ENCODE measurements around the gene ARAP1. TPM values are rescaled to one million over a fixed set of nuclear protein-coding genes. Genes with fewer than 3 reads are reported as not detected.
A peak's percentile ranks its signal among the peaks of the same experiment; 100 is the strongest.

ARAP1 gene
- total and polyA plus RNA-seq, 2 donors (not counting 3 experiments of a cell fraction or from before 2014, with no cell fraction given) = 36.8 to 66.2 TPM

DNA sequence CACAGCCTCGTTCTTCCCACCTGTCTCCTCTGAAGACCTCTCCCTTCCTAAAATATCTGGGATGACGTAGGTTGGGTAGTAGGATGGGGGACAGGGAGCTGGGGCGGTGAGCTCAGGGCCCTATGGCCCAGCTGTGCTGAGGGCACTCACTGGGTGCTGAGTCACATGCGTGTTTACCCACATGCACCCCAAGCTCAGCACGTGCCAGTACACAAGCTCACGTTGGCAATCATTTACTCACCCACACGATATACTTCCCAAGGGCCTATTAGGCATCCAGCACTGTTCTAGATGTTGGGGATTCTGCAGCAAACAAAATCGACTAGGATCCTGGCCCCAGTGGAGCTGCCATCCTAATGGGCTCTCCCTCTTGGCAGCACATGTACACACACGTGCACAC, 28.7 kb downstream of the ARAP1 start:
- DNase-seq (ENCODE audit: low read depth, low spot score) = no peak
- Histone ChIP-seq H3K27me3 (ENCODE audit: control insufficient read depth in 2 of 2, insufficient read depth in 2 of 2, low read length in 2 of 2) (no peaks in the 10 kb centered on the region), H3K9me1 (replicated peaks; ENCODE audit: control insufficient read depth, extremely low read depth, insufficient read depth, low read length) (no peaks in the 10 kb centered on the region), H3K9ac (replicated peaks; ENCODE audit: extremely low read depth, insufficient read depth, low read length) (no peak overlapping the region), H3K79me2 (ENCODE audit: control insufficient read depth, insufficient read depth, low read length) (peaks cover 34% of the 10 kb centered on the region), H3K36me3 (ENCODE audit: control insufficient read depth in 2 of 2, extremely low read depth in 1 of 2, insufficient read depth in 2 of 2, low read length in 2 of 2) (no peaks in the 10 kb centered on the region), H3K27ac (ENCODE audit: insufficient read depth, low read depth, low read length) (no peak overlapping the region), H3K4me3 (replicated peaks in 1 of 3; ENCODE audit: insufficient read depth in 1 of 3, low read depth in 1 of 3, low read length in 3 of 3) (no peak overlapping the region), H4K20me1 (replicated peaks; ENCODE audit: control insufficient read depth, extremely low read depth, insufficient read depth, low read length) (no peaks in the 10 kb centered on the region), H3K4me1 (ENCODE audit: control insufficient read depth, extremely low read depth, insufficient read depth, low read length) (peaks cover 25% of the 10 kb centered on the region), H3K9me3 (replicated peaks; ENCODE audit: control insufficient read depth, insufficient read depth, low read length) (no peaks in the 10 kb centered on the region), H2AFZ (ENCODE audit: low read depth, low read length) (no peak overlapping the region), H3K4me2 (ENCODE audit: insufficient read depth, low read length) (no peak overlapping the region)
- dilution Hi-C loops (cut with MboI; ENCODE audit: extremely low pct_ligation_motif_present, low sequenced_read_pairs) (no loop called here), intact Hi-C loops (cut with micrococcal nuclease) (loop anchor here (2.0 kb wide), 1 partner anchor 565 kb away; no protein-coding TSS in a partner anchor)
- no TSS peak for BruUV-seq (replicated peaks)
- POLR2A ChIA-PET = no interaction called here
- CTCF ChIA-PET = interaction anchor here (1.0 to 6.0 kb wide), 9 partner anchors 70 to 565 kb away, joined by 3 to 136 read pairs (median 5); partner anchors contain the start of genes ATG16L2 and STARD10
- FAIRE-seq = no peak
- no peak for TF ChIP-seq GATA2 (IDR thresholded peaks at IDR 0.05; ENCODE audit: insufficient read depth, insufficient read length, low read depth, low read length)

DNA sequence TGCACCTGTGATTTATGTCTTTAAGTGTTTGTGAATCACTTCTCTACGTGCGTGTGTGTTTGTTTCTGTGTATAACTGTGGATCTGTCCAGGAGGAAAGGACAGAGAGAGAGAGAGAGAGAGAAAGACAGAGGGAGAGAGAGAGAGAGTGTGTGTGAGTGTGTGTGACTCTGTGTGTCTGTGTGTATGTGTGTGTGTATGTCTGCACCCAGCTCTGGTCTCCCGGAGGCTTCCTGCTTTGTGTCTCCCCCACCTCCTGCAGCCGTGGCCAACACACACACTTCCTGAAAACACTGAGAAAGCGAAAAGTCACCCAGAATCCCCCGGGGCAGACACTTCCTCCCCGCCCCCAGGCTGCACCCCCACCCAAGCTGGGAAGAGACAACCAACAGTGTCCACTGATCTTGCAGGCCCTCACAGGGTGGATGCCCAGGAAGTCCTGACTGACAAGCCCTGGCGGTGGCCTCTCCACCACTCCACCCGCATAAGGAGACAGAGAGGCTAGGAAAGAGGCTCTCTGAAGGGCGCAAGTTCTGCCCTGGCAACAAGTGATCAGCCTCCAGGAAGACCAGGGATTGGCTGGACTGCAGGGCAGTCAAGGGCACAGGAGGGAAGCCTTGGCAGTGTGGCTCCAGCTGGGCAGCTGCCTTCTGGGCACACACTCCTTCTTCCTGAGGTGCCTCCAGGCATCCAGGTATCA, 30.0 kb downstream of the ARAP1 start:
- Histone ChIP-seq H3K9ac (replicated peaks; ENCODE audit: extremely low read depth, insufficient read depth, low read length) (peak overlapping the region; percentile 66), H3K36me3 (ENCODE audit: control insufficient read depth in 2 of 2, extremely low read depth in 1 of 2, insufficient read depth in 2 of 2, low read length in 2 of 2) (peaks cover 0 to 2% of the 10 kb centered on the region in 2 experiments), H3K4me1 (ENCODE audit: control insufficient read depth, extremely low read depth, insufficient read depth, low read length) (peaks cover 25% of the 10 kb centered on the region), H3K4me2 (ENCODE audit: insufficient read depth, low read length) (peak overlapping the region; percentile 71), H3K9me1 (replicated peaks; ENCODE audit: control insufficient read depth, extremely low read depth, insufficient read depth, low read length) (no peaks in the 10 kb centered on the region), H3K79me2 (ENCODE audit: control insufficient read depth, insufficient read depth, low read length) (peaks cover 41% of the 10 kb centered on the region), H3K27me3 (ENCODE audit: control insufficient read depth in 2 of 2, insufficient read depth in 2 of 2, low read length in 2 of 2) (no peaks in the 10 kb centered on the region), H3K27ac (ENCODE audit: insufficient read depth, low read depth, low read length) (peak overlapping the region; percentile 83), H4K20me1 (replicated peaks; ENCODE audit: control insufficient read depth, extremely low read depth, insufficient read depth, low read length) (no peaks in the 10 kb centered on the region), H3K9me3 (replicated peaks; ENCODE audit: control insufficient read depth, insufficient read depth, low read length) (no peaks in the 10 kb centered on the region), H2AFZ (ENCODE audit: low read depth, low read length) (peak overlapping the region; percentile 95), H3K4me3 (replicated peaks in 1 of 3; ENCODE audit: insufficient read depth in 1 of 3, low read depth in 1 of 3, low read length in 3 of 3) (peak overlapping the region; percentile 29 to 70 (median 55))
- ChIA-PET CTCF (interaction anchor here (0.7 to 6.0 kb wide), 13 partner anchors 12 to 514 kb away, joined by 3 to 136 read pairs (median 4); partner anchors contain the start of genes ATG16L2 and STARD10), POLR2A (interaction anchor here (1.1 kb wide), 1 partner anchor 72 kb away, joined by 3 read pairs; the partner anchor contains the start of gene STARD10)
- FAIRE-seq (peak; percentile 99), DNase-seq (ENCODE audit: low read depth, low spot score) (peak; percentile 95)
- dilution Hi-C loops (cut with MboI; ENCODE audit: extremely low pct_ligation_motif_present, low sequenced_read_pairs) = no loop called here
- no TSS peak for BruUV-seq (replicated peaks)
- intact Hi-C loops (cut with micrococcal nuclease) = loop anchor here (2.0 kb wide), 1 partner anchor 567 kb away; no protein-coding TSS in a partner anchor
- TF ChIP-seq POLR2AphosphoS5 (IDR thresholded peaks at IDR 0.05; ENCODE audit: insufficient read depth, low read depth, low read length) (peak; percentile 56), FOS (IDR thresholded peaks at IDR 0.05; ENCODE audit: borderline replicate concordance, insufficient read depth, low read length) (no peak), POLR2A (IDR thresholded peaks at IDR 0.05; ENCODE audit: low read depth, low read length) (peak; percentile 88), JUN (IDR thresholded peaks at IDR 0.05; ENCODE audit: borderline replicate concordance, insufficient read depth, insufficient read length, low read depth) (no peak), GATA2 (IDR thresholded peaks at IDR 0.05; ENCODE audit: insufficient read depth, insufficient read length, low read depth, low read length) (no peak), EZH2 (IDR thresholded peaks at IDR 0.05; ENCODE audit: borderline replicate concordance, low read depth, low read length, severe bottlenecking) (no peak), CTCF (IDR thresholded peaks at IDR 0.05; ENCODE audit: extremely low read depth in 1 of 2, insufficient read depth in 1 of 2, low read depth in 1 of 2, low read length in 2 of 2) (no peak), MYC (IDR thresholded peaks at IDR 0.05; ENCODE audit: low read depth, low read length) (no peak)
- TF ChIP-seq, protein P1, sequence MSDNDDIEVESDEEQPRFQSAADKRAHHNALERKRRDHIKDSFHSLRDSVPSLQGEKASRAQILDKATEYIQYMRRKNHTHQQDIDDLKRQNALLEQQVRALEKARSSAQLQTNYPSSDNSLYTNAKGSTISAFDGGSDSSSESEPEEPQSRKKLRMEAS (IDR thresholded peaks at IDR 0.05; ENCODE audit: insufficient read depth, insufficient read length) = no peak
